Measurements from ENCODE around the gene RTN1.
A peak's percentile ranks its signal among the peaks of the same experiment; 100 is the strongest.

Gene RTN1, protein sequence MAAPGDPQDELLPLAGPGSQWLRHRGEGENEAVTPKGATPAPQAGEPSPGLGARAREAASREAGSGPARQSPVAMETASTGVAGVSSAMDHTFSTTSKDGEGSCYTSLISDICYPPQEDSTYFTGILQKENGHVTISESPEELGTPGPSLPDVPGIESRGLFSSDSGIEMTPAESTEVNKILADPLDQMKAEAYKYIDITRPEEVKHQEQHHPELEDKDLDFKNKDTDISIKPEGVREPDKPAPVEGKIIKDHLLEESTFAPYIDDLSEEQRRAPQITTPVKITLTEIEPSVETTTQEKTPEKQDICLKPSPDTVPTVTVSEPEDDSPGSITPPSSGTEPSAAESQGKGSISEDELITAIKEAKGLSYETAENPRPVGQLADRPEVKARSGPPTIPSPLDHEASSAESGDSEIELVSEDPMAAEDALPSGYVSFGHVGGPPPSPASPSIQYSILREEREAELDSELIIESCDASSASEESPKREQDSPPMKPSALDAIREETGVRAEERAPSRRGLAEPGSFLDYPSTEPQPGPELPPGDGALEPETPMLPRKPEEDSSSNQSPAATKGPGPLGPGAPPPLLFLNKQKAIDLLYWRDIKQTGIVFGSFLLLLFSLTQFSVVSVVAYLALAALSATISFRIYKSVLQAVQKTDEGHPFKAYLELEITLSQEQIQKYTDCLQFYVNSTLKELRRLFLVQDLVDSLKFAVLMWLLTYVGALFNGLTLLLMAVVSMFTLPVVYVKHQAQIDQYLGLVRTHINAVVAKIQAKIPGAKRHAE

DNA sequence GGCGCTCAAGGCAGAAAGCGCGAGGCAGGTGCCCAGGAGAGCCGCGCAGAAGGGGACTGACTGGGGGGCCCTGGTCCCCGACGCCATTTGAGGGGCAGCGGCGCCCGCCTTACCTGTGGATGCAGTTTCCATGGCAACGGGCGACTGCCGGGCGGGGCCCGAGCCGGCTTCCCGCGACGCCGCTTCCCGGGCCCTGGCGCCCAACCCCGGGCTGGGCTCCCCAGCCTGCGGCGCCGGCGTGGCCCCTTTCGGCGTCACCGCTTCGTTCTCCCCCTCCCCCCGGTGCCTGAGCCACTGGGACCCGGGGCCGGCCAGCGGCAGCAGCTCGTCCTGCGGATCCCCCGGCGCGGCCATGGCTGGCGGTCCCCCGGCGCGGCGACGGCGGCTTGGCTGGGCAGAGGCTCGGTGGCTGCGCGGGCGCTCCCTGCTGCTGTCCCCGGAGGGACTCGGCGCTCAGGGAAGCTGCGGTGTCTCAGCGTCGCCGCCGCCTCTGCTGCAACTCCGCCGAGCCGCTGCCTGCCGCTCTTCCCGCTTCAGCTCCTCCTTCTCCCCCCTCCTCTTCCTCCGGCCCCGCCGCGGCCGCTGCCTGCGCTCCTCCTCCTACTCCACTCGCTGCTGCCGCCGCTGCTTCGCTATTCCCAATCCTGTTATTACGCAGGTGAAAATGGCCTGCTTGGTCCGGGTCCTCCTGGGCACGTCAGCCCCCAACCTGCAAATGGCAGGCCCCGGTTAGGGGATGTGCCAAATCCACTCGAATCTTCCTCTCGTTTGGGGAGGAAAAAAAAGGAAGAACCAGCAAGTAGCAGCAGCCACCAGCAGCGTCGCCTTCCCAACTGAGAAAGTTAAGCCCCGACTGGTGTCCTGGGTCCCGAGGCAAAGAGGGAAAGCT, at the start of gene RTN1:
Gene RTN1, minus strand, starts transcription at position 500 of the 889 bp plus-strand sequence. Its CDS starts 146 bp downstream, at position 354.
- DNase-seq: peak in 1 of 2 donors; percentile 17

DNA sequence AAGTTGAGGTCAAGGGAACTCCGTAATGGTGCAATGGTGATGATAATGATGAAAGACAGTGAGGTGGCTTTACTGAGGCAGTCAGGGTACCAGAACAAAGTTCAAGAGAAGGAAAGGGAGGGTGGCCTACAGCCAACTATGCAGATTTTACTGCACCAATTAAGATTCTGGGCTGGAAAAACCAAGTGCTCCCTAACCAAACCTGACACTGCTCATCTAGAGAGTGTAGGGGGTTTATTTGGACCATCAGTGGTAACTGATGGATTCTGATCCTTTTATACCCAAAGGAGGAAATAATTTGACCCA, 49.8 kb upstream of the RTN1 start:
- no peak for DNase-seq

DNA sequence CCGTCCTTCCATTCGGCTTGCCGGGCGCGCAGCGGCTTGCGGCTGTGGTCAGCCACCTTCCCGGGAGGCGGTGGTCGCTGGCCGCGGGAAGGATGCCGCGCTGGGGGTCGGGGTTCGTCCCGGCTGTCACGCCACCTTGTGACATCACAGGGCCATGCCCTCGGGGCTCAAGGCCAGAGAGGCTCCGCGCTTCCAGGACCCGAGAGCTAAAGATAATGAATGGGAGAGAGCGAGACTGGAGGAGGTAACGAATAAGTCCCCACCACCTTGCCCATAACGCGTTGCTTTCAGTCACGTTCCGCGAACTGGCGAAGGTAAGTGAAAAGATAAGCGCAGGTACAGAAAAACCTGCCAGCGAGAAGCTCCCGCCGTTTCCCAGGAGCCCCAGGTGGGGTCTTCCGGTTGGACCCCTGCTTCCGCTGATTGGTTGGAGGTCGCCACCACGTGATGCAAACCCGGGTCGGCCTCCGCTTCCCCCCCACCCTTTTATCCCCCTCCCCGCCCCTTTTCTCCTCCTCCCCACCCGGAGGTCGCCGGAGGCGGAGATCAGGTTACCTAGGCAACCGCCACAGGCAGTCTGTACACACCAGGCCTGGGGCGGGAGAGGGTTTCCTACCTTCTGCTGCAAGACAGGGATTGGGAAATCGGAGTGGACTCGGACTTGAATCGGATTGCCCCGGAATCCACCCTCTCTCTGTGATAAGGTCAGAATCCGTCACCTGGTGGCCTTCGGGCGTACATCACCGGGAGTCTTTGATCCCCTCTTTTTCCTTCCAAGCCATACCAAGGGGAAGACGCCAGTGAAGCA, 49.2 kb upstream of the RTN1 start, which contains the start of gene LRRC9:
Gene LRRC9, plus strand, starts transcription at position 575 of the 808 bp plus-strand sequence.
- DNase-seq: no peak

DNA sequence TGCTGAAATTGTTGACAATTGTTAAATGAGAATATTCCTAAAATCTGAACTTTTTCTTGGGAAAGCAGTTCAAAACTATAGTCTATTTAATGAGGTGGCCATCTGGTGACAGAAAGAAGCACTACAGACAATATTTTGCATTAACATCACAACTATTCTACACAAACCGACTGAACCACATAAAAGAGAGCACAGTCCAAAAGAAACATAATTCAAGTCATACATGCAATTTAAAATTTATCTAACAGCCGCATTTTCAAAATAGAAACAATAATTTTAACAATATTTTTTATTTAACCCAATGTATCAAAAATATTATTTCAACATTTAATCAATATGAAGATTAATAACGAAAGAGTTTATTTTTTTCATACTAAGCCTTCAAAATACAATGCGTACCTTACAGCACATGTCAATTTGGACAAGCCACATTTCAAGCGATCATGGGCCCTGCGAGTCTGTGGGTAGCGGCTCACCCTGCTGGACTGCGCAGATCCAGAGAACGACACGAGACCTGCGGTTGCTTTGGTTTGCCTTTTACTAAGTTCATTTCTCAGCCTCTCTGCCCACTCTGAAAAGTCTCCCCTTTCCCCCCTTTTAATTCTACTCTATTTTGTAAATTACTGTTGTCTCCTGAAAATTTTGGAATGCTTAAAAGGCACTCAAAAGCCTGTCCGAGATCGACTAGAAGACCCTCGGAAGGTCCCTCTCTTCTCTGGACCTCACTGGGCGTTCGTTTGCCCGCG, 48.4 kb upstream of the RTN1 start:
- DNase-seq: no peak

DNA sequence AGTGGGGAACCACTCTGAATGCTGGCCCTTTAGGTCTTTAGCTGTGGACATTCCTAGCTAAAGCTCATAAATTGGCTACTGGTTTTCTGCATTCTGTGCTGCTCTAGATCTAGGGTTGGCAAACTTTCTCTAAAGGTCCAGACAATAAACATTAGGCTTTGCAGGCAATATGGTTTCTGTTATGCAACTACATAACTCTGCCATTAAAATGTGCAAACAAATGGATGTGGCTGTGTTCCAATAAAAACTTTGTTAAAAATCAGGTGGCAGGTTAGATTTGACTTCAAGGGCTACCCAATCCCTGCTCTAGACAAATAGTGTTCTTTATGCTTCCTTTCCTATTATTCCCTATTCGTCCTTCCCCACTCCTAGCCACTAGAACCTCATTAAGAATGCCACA, 42.6 kb upstream of the RTN1 start:
- DNase-seq: no peak

DNA sequence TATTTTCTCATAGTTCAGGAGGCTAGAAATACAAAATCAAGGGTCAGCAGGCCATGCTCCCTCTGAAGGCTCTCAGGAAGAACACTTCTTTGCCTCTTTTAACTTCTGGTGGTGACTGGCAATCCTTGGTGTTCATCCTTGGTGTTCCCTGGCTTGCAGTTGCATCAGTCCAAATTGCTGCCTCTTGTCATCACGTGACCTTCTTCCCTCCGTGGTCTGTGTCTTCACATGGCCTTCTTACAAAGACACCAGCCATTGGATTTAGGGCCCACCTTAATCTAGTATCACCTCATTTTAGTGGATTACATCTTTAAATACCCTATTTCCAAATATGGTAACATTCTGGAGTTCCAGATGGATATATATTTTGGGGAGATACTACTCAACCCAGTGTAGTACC, 41.9 kb upstream of the RTN1 start:
- no peak for DNase-seq

DNA sequence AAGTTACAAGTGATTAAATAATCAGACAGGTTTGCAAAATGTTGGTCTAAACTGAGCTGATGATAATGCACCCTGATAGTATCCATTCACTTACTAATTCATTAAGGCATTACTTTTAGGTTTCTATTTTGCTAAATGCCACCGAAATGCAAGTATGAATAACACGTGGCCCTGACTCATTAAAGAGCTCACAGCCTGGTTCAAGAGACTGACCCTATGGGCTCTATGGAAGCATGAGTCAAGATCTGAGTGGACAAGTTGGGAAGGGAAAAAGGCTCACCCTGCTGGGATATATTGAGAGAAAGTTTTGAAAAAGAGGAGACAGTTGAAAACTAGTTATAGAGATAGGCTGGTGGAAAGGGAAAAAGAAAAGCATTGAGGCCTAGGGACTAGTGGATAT, 34.6 kb upstream of the RTN1 start:
- no peak for DNase-seq

DNA sequence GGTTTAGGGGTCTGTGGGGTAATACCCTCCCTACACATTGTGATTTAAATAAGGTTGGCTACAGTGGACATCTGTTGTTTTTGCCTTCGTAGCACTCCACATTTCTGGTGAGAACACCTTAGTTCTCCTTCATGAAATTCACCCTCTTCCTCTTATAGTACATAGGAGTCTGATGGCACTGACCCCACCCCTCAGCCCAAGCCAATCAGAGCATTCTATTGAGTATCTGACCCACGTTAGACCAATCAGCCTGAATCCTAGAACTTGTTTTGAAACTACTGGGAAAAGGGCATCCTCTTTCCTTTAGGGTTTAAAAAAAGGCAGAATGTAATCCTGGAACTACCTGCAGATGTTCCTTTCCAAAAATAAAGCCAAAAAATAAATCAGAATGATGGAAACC, 33.6 kb upstream of the RTN1 start:
- no peak for DNase-seq

DNA sequence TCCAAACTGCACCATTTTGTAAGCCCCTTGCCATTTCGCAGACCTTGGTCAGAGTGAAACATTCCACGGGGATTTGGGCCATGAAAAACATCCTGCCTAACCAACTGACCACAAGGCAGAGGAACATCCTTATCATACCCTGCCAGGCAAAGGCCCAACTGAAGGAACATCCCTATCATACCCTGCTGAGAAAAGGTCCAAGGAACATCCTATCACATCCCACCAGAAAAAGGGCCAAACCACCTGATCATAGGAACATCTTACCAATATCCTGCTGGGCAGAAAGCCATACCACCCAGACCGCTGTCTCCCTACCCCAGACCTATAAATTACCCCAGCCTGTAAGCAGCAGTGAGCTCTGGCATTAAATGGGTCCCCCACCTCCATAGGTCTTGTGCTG, 30.0 kb upstream of the RTN1 start:
- DNase-seq: no peak

DNA sequence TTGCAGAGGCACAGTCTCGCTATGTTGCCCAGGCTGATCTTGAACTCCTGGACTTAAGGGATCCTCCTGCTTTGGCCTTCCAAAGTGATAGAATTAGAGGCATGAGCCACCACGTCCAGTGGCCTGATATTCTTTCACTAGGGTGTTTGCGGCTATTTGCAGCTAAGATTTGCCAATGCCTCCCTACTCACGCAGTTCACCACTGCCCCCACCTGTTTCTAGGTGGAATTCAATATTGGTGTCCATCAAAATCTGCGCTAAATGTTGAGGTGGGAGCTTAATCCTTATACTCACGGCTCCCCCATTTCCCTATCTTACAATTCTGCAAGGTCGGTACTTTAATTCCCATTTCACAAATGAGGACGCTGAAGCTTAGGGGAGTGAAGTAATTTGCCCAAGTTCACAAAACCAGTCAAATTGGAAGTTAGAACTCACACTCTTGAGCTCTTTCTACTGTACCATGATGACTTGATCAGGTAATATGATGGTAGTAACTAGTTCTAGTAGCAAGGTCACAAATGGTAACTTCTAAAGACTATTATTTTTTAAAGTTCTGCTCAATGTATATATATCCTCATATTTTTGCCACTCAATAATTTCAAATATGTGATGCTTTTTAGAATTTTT, 27.3 kb upstream of the RTN1 start:
- no peak for DNase-seq

DNA sequence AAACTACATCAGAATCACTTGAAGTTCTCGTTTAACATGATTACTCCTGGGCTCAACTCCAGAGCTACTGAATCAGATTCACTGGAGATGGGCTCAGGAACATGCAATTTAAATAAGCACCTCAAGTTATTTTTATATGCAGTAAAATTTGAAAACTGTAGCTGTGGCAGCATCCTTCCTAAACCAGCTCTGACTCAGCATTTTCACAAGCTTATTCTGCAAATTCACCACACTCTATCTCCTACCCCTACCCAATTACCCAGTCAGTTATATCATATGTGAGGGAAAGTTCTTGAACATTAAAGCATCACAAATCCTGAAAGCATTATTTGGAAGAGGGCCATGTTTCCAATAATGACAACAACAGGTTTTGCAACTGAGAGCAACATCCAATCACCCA, 25.1 kb upstream of the RTN1 start:
- DNase-seq: no peak

DNA sequence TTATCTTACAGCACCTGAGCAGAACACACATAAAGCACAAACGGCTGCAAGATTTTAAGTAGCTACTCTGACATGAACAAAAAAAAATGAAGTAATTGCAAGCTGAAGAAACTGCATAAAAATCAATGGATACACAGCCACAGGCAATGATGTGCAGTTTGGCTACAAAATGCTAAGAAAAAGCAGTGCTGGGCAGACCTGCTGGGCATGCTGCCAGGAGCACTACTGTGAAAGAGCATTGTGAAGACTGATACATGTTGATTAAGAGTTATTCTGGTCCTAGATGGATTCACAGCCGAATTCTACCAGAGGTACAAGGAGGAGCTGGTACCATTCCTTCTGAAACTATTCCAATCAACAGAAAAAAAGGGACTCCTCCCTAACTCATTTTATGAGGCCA, 20.1 kb upstream of the RTN1 start:
- DNase-seq: no peak

DNA sequence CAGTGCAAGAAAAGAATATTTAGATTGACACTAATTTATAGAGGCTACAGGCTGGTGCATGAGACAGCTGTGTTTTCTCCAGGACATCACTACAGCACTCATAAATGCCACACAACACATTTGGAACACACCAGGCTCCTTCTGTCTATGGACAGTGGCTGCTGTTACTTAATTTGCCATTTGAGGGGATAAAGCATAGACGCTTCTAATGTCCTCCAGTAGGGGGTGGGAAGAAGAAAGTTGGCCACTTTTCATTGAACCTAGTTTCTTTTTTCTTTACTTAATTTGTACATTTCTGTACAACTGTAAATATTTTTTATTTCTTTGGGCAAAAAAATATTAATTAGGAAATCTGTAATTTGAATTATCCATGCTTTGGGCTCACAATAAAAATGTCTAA, 12.4 kb upstream of the RTN1 start:
- no peak for DNase-seq

DNA sequence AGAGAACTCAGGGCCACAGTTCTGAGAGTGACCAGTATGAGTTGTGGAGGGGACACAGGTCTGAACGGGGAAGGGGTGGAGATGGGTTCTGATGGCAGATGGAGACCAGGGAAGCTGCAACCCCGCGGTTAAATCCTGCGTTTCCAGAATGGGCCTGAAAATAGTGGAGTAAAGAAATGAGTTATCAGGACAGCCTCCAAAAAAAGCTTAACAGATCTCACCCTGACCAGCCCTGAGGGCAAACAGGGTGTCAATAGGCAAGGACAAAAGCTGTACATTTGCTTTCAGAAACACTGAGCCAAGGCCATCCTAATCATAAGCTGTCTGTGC, 555 bp upstream of the RTN1 start:
- no peak for DNase-seq

DNA sequence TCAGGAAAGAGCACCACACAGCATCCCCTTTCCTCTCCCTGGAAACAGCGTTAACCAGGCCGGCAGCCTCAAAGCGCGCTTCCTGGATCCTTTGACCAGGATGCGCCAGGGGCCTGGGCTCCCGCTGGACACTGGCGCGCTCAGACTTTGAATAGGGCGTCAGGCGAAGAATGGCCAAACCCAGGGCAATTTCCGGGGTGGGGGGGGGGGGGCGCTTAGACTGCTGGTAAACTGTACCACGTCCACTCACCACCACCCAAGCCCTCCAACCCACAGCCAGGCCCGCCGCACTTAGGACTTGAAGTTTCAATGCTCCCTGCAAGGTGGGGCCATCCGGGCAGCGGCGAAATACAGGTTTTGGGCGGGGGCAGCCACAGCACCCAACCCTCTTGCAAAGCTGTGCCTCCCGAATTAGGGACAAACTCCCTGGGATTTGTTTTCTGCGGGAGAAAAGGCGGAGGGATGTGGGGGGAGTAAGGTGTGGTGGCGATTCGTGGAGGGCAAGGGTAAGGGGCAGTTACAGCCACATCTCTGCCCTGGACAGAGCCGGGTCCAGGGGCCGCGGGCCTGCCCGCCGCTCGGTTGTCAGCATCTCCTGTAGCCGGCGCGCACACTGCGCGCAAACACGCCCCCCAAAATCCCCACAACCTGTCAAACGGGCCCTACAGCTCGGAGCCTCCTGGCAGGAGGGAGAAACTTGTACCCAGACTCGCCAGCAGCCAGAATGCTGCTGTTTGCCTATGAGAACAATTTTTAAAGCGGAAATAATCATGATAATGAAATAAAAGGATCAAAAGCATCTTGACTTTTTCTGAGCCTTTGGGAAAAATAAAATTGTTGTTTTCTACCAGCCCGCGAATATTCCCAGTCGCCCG, 958 bp downstream of the RTN1 start:
- DNase-seq: no peak

DNA sequence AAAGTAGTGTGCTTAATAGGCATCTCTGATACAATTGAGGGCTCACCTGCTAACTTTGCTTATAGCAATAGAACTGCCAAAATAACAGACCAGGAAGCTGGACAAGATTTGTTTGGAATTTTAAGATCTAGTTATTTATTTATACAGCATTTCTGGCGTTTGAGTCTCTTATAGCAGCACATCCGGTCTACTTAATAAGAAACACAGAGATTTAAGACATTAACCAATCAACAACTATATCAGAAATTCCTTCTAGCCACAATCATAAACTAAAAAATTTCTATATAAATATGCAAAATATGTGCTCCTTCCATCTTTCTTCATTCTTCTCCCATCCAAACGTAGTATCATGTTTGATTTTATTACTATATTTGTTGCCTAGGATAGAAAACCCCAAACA, 2.6 kb downstream of the RTN1 start:
- no peak for DNase-seq

DNA sequence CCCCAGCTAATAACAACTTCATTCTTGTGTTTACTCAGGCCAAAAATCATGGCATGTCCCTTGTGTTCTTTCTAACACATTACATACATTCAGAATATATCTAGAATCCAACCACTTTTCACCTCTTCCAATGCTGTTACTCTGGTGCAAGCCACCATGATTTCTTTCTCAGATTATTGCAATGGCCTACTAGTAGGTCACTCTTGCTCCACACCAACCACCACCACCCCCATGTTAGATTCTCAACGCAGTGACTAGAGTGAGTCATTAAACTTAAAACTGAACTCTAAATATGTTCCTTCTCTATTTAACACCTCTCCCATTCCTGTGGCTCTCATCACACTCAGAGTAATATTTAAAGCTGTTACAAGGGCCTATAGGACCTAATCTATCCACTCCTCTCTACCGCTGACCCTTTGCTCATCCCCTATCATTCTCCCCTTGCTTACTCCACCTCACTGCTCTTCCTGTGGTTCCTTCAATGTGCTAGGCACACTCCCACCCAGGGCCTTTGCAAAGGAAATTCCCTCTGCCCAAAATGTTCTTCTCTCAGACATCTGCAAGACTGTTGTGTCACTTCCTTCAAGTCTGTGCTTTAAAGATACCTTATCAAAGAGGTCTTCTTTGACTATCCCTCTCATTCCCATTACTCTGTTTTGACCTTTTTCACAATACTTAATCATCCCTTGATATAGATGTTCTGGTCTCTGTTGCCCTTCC, 6.6 kb downstream of the RTN1 start:
- DNase-seq: no peak

DNA sequence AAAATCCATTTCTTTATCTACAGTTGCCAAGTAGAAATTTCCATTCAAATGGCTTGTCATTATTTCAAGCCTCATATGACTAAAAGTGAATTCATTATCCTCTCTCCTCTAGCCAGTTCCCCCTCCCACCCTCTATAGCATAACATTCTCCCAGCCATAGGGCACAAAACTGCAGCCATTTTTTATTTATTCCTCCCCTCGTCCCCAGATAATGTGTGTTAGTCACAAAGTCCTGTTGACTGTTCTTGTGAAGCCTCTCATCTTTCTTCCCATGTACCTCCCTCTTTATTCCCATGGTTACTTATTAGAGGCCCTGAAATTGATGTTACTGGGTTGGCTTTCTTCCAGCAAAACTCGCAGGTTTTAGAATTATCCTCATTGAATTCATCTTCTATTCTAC, 13.2 kb downstream of the RTN1 start:
- no peak for DNase-seq

DNA sequence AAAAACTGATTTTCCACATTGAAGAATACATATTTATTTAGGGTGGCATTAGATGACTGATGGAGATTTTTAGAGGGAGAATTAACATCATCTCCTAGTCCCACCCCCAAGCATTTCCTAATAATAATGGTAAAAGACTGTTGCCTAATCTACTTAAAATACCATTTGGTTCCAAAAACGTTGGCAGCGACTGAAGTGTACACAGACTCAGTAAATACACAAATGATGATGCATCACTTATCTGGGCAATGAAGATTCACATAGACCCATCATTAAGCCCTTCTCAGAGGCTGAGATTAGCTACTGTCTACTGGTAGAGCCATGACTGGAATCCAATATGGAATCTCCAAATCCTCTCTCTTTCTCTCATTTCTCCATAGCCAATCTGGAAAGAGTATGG, 18.2 kb downstream of the RTN1 start:
- no peak for DNase-seq

DNA sequence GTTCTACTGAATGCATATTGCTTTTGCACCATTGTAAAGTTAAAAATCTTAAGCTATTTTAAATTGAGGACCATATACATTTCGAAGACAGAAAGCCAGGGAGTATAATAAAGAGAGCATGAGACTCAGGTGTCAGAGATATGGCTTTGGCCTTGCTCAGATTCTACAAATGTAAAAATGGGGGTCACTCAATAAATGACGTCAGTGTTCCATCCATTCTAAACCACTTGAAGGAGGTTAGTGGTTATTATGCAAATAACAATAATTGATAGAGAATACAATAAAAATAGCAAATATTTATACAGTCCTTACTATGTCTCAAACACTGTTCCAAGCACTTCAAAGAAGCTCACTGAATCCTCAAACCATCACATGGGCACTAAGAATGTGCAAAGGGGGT, 20.1 kb downstream of the RTN1 start:
- DNase-seq: no peak

All from bone marrow (tissue), 2 donors.